Erythroblast (primary cell): ENCODE data around the gene ADARB2.

Experiments used
- GATA1 ChIP-seq: IDR thresholded peaks from 2 replicates; pipeline ENCODE4 v1.6.1; 2011; ENCODE audit warnings: low read depth, mild to moderate bottlenecking, control low read depth, low read length, moderate library complexity
- POLR2A ChIP-seq: IDR thresholded peaks from 2 replicates; pipeline ENCODE4 v1.6.1; 2011; ENCODE audit warnings: mild to moderate bottlenecking, low read length

- TF ChIP-seq POLR2A (no peak), GATA1 (no peak)
Observed at GRCh38 chr10:1642600-1643160, 94.6 kb downstream of the ADARB2 start.
